ENCODE measurements around the gene DNMT3A.

GRCh38 chr2:25258847-25259736 is 82.6 kb downstream of the DNMT3A start:
- no peak for TF ChIP-seq CTCF (IDR thresholded peaks at IDR 0.05)
- no peak for TF ChIP-seq POLR2AphosphoS5 (IDR thresholded peaks at IDR 0.05)

All from stomach (tissue), 4 donors.